ENCODE measurements around the gene SLC26A5.

DNA sequence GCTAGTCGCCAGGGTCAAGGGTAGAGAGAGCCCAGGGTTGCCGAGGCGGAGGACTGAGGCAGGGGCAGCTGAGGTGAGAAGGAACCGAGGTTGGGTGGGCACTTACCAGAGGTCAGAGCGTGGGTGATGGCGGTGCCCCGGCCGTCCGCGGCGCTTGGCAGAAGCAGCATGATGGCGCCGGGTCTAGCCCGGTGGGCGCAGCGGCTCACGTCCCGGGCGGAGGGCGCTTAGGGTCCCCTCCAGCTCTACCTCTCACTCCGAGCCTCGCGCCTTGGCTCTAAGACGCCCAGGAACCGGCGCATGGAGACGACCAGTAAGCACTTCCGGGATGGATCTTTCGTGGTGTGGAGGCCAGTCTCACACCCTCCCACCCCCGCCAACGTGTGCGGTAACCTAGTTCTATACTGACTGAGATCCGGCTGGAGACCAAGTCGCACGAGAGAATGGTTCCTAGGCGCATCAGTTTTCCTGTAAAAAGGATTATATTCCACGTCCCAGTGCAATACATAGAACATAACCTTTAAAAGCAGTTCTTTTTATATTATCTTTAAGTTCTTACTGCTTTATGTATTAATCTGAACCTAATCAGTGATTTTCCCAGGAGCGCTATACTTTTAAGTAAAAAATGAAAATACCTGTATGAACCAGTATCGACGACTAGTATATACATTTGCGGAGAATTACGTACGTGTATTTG, 101.4 kb downstream of the SLC26A5 start, which contains the start of gene DNAJC2:
- TF ChIP-seq POLR2A (IDR thresholded peaks at IDR 0.05), result peak; percentile 44 to 61
- TF ChIP-seq, protein P1, sequence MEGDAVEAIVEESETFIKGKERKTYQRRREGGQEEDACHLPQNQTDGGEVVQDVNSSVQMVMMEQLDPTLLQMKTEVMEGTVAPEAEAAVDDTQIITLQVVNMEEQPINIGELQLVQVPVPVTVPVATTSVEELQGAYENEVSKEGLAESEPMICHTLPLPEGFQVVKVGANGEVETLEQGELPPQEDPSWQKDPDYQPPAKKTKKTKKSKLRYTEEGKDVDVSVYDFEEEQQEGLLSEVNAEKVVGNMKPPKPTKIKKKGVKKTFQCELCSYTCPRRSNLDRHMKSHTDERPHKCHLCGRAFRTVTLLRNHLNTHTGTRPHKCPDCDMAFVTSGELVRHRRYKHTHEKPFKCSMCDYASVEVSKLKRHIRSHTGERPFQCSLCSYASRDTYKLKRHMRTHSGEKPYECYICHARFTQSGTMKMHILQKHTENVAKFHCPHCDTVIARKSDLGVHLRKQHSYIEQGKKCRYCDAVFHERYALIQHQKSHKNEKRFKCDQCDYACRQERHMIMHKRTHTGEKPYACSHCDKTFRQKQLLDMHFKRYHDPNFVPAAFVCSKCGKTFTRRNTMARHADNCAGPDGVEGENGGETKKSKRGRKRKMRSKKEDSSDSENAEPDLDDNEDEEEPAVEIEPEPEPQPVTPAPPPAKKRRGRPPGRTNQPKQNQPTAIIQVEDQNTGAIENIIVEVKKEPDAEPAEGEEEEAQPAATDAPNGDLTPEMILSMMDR (IDR thresholded peaks at IDR 0.05 in 4 of 5, conservative IDR thresholded peaks at IDR 0.05 in 1 of 5), result no peak

Measured in gastrocnemius medialis (tissue), 4 donors.